ENCODE data around the gene FOXRED1. TPM values are rescaled to one million over a fixed set of nuclear protein-coding genes. Genes with fewer than 3 reads are reported as not detected.
"Not testable (repeated sequence)": the region's sequence is repeated elsewhere in the genome, so short reads cannot be mapped to it uniquely, and the experiment has no call there.

FOXRED1 gene
- total RNA-seq, 6 experiments from 2014 or later = 10.4 to 15.9 (median 14.9) TPM

DNA sequence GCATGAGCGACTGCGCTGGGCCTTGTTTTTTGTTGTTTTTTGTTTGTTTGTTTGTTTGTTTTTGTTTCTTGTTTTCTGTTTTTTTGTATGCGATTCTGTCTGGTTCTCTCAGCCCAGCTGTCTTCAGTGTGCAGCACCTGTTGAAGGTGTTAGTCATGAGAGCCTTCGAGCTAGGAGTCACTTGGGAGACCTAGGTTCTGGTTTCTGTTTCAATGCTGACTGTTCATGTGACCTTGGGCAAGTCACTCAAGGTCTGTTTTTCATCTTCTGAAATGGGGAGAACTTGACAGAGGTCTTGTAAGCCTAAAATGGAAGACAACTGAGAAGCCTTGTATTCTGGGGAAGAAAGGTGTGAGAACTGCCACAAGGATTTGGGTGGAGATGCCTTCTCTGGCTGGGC lies 36.7 kb downstream of the FOXRED1 start:
- Mint-ChIP-seq H3K27me3 (ENCODE audit: insufficient read depth) (peaks cover 2% of the 10 kb centered on the region; the same call in 1 of the 2 replicates), H3K4me1 (ENCODE audit: low read depth) (peaks cover 40% of the 10 kb centered on the region), H3K9me3 (no peaks in the 10 kb centered on the region), H3K36me3 (ENCODE audit: low read depth) (peaks cover 15% of the 10 kb centered on the region), H3K4me3 (peak overlapping the region; percentile 45; the same call in 1 of the 2 replicates), H3K27ac (peak overlapping the region; percentile 33; the same call in 1 of the 2 replicates)
- no peak for DNase-seq
- TF ChIP-seq, protein P1, sequence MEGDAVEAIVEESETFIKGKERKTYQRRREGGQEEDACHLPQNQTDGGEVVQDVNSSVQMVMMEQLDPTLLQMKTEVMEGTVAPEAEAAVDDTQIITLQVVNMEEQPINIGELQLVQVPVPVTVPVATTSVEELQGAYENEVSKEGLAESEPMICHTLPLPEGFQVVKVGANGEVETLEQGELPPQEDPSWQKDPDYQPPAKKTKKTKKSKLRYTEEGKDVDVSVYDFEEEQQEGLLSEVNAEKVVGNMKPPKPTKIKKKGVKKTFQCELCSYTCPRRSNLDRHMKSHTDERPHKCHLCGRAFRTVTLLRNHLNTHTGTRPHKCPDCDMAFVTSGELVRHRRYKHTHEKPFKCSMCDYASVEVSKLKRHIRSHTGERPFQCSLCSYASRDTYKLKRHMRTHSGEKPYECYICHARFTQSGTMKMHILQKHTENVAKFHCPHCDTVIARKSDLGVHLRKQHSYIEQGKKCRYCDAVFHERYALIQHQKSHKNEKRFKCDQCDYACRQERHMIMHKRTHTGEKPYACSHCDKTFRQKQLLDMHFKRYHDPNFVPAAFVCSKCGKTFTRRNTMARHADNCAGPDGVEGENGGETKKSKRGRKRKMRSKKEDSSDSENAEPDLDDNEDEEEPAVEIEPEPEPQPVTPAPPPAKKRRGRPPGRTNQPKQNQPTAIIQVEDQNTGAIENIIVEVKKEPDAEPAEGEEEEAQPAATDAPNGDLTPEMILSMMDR (IDR thresholded peaks at IDR 0.05) = no peak

DNA sequence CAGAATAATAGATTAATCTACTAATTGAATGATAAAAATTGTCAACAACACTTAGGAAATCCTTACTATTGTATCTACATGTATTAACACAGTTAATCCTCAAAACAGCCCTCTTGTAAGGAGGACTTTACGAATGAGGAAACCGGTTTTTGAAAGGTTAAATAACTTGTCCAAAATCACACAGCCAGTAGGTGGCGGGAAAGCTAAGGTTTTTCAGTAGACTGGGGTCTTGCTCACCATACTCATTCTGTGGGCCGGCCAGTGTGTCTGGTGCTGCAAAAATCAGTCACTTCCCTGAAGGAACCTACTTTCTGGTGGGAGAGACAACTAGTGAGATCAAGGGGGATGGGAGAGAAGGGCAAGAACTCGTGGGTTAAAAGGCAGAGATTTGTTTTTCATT lies 38.8 kb downstream of the FOXRED1 start:
- peak overlapping the region; percentile 2; the same call in 1 of the 2 replicates for H3K4me3 Mint-ChIP-seq
- TF ChIP-seq, protein P1 (IDR thresholded peaks at IDR 0.05) = peak; percentile 81
- peaks cover 2% of the 10 kb centered on the region; the same call in 1 of the 2 replicates for H3K27me3 Mint-ChIP-seq (ENCODE audit: insufficient read depth)
- H3K4me1 Mint-ChIP-seq (ENCODE audit: low read depth) = peaks cover 50% of the 10 kb centered on the region
- DNase-seq = peak; percentile 46
- H3K9me3 Mint-ChIP-seq = no peaks in the 10 kb centered on the region
- peaks cover 18% of the 10 kb centered on the region for H3K36me3 Mint-ChIP-seq (ENCODE audit: low read depth)
- H3K27ac Mint-ChIP-seq = peak overlapping the region; percentile 17

DNA sequence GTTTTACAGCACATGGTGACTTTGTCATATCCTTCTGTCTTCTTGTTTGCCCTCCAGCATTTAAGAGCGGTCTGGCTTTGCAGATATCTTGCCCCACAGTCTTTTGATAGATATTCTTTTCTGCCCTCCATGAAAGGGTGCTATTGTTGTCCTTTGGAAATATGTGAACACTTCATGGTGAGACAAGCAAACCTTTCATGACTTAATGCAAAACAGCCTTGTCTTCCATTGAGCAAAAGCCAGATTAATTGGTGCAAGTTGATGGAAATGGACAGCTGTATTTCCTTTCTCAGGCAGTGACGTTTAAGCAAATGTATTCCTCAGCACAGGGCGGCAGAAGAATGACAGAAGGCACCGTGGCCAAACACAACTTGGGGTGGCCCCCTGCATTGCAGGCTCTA lies 39.3 kb downstream of the FOXRED1 start:
- Mint-ChIP-seq H3K36me3 (ENCODE audit: low read depth) (peaks cover 14% of the 10 kb centered on the region), H3K4me3 (no peak overlapping the region), H3K27me3 (ENCODE audit: insufficient read depth) (peaks cover 5% of the 10 kb centered on the region; the same call in 1 of the 2 replicates), H3K27ac (peak overlapping the region; percentile 17), H3K4me1 (ENCODE audit: low read depth) (peaks cover 51% of the 10 kb centered on the region), H3K9me3 (no peaks in the 10 kb centered on the region)
- TF ChIP-seq, protein P1 (IDR thresholded peaks at IDR 0.05) = no peak
- no peak for DNase-seq

DNA sequence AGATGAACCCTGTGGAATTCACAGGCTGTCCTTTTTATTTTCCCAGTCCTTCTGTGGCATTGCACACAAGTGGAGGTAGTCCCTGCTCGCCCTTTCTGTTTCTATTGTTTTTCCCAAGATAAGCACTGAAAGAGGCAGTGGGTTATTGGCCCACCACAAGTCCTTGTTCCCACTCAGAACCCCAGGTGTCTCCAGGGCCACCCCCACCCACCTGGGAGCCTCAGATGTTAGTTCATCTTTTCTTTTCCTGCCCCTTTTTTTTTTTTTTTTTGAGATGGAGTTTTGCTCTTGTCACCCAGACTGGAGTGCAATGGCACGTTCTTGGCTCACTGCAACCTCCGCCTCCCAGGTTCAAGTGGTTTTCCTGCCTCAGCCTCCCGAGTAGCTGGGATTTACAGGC lies 39.8 kb downstream of the FOXRED1 start:
- H3K27ac Mint-ChIP-seq; H3K27me3 Mint-ChIP-seq (ENCODE audit: insufficient read depth); DNase-seq; H3K4me3 Mint-ChIP-seq; H3K9me3 Mint-ChIP-seq: not testable (repeated sequence)
- peaks cover 11% of the 10 kb centered on the region; the same call in 1 of the 2 replicates for H3K36me3 Mint-ChIP-seq (ENCODE audit: low read depth)
- H3K4me1 Mint-ChIP-seq (ENCODE audit: low read depth) = peaks cover 52% of the 10 kb centered on the region

DNA sequence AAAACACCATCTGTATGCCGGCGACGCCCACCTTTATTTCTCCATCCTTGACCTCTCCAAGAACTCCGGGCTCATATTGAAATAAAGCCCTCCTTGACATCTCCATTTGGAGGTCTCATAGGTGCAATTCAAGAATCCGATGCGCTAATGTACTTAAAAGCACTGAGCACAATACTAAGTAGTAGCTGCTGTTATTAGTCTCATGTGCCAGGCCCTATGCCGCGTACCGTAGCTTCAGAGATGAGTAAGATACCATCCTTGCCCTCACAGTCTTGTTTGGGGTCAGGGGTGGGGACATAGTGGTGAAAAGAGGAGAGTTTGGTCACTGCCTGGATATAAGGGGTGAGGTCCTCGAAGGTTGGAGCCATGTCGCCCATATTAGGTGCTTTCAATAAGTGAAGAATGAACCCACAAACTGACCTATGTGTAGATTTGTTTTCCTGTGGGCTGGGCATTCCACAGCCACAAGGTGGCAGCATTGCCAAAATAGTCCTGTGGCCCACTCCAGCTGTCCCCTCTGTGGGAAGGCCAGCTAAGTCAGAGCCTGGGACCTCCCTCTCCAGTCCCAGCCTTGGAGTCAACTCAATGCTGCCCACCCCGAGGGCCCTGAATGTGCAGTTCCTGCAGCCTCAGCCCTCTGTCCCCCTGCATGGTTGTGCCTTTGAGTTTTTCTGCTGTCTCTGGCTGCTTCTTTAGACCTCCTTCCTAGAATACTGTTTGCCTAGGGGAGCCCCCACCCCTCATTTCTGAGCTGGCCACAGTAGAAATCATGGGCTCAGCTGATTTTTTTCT lies 41.4 kb downstream of the FOXRED1 start:
- TF ChIP-seq, protein P1 (IDR thresholded peaks at IDR 0.05) = peak; percentile 96
- Mint-ChIP-seq H3K36me3 (ENCODE audit: low read depth) (peaks cover 15% of the 10 kb centered on the region; the same call in 1 of the 2 replicates), H3K4me3 (no peak overlapping the region), H3K9me3 (no peaks in the 10 kb centered on the region), H3K4me1 (ENCODE audit: low read depth) (peaks cover 51% of the 10 kb centered on the region), H3K27me3 (ENCODE audit: insufficient read depth) (peaks cover 2% of the 10 kb centered on the region; the same call in 1 of the 2 replicates), H3K27ac (no peak overlapping the region)
- peak; percentile 71 for DNase-seq

DNA sequence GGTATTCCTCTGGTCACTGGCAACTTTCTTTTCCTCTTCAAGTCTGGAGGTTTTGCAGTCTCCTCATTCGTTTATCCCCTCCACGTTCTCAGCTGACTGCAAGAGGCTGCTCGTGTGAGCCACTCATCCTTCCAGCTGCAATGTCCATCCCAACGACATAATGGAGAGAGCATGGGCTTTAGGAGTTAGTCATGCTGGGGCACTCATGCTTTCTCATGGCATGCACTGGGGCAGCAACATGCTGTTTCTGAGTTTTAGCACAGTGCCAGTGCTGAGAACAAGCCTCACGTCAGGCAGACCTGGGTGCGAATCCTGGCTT lies 42.0 kb downstream of the FOXRED1 start:
- no peak for DNase-seq
- Mint-ChIP-seq H3K4me1 (ENCODE audit: low read depth) (peaks cover 48% of the 10 kb centered on the region), H3K27ac (no peak overlapping the region; the same call in 1 of the 2 replicates), H3K27me3 (ENCODE audit: insufficient read depth) (peaks cover 2% of the 10 kb centered on the region; the same call in 1 of the 2 replicates), H3K36me3 (ENCODE audit: low read depth) (peaks cover 12% of the 10 kb centered on the region; the same call in 1 of the 2 replicates), H3K9me3 (no peaks in the 10 kb centered on the region), H3K4me3 (no peak overlapping the region)
- TF ChIP-seq, protein P1 (IDR thresholded peaks at IDR 0.05) = no peak

All from HFFc6 (cell line).